Brain microvascular endothelial cell (primary cell): Measurements from ENCODE around the gene SH3TC2.
A peak's percentile ranks its signal among the peaks of the same experiment; 100 is the strongest.

Experiments used
- DNase-seq: peaks from one replicate; pipeline ENCODE4 v3.0.0-alpha.2; 2020
- H3K27ac ChIP-seq: fragments of 250-450 bp; sonication (Bioruptor Pico); 2 replicates; pipeline ENCODE4 v1.5.1; 2020; ENCODE audit warnings: mild to moderate bottlenecking, moderate library complexity
- H3K27me3 ChIP-seq: fragments of 250-450 bp; sonication (Bioruptor Pico); replicated peaks from 2 replicates; pipeline ENCODE4 v1.5.1; 2020; ENCODE audit warnings: mild to moderate bottlenecking
- H3K36me3 ChIP-seq: fragments of 250-450 bp; sonication (Bioruptor Pico); replicated peaks from 2 replicates; pipeline ENCODE4 v1.5.1; 2020; ENCODE audit warnings: mild to moderate bottlenecking
- H3K4me3 ChIP-seq: 2 replicates; pipeline ENCODE4 v1.5.1; 2011; ENCODE audit warnings: low read depth, mild to moderate bottlenecking, control low read depth, low read length, moderate library complexity
- CTCF ChIP-seq: IDR thresholded peaks from 2 replicates; pipeline ENCODE4 v1.5.1; 2011; ENCODE audit warnings: low read depth, mild to moderate bottlenecking, moderate library complexity, low read length, control low read depth, inconsistent platforms; ENCODE audit errors: missing control alignments
- in situ Hi-C: cut with HindIII; loops from 2 replicates; pipeline ENCODE4 v1.10.0; 2017; ENCODE audit warnings: low sequenced_read_pairs, low pct_ligation_motif_present

The SH3TC2 gene

GRCh38 chr5:148981353-148981752 is 81.5 kb downstream of the SH3TC2 start:
- DNase-seq: no peak
- no peak overlapping the region for H3K27ac ChIP-seq
- H3K4me3 ChIP-seq: no peak overlapping the region
- H3K27me3 ChIP-seq: no peaks in the 10 kb centered on the region
- TF ChIP-seq CTCF: no peak
- in situ Hi-C loops: no loop called here
- H3K36me3 ChIP-seq: no peaks in the 10 kb centered on the region

DNA sequence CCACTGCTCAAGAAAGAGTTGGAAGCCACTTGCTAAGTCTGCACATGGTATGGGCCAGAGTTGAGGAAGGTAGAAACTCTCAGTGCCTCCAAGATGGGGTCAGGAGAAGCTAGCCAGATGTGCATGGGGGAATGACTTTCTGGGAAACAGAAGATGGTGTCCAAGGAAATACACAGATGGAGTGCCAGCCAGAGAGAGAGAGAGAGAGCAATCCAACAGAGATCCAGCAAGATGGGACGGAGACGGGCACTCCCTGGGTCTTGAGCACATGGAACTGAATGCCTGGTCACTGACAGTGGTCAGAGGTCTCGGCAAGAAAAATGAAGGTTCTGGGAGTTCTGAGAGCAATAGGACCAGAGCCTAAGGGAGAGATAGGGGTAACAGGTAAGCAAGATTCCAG is 82.1 kb downstream of the SH3TC2 start:
- no peak for TF ChIP-seq CTCF
- no peak for DNase-seq
- Histone ChIP-seq H3K4me3 (no peak overlapping the region), H3K27me3 (no peaks in the 10 kb centered on the region), H3K27ac (no peak overlapping the region), H3K36me3 (no peaks in the 10 kb centered on the region)
- in situ Hi-C loops: no loop called here

DNA sequence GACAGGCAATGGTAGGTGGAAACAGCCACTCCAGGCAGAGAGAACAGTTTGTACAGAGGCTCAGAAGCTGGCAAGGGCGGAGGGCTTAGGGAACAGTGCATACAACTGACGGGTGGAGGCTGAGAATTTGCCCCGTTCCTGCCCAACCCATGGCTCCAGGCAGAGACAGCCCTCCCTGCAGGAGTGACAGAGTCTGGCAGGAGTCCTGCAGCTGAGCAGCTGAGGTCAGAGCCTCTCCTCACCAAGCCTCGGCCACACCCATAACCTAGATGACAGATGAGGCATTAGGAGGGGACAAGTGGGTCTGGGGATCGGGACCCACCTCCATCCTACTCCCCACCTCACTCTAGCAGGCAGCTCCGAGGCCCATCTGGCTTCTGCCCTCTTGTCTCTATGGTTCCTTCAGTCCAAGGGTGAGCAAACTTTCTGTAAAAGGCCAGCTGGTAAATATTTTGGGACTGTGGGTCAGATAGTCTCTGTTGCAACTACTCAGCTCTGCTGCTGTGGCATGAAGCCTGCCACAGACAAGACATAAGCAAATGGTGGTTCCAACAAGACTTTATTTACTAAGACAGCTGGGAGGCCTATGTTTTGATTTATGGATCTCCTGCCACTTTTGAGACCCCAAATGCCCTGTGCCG is 83.7 kb downstream of the SH3TC2 start:
- Histone ChIP-seq H3K27ac (no peak overlapping the region), H3K27me3 (no peaks in the 10 kb centered on the region), H3K4me3 (no peak overlapping the region), H3K36me3 (no peaks in the 10 kb centered on the region)
- no peak for DNase-seq
- in situ Hi-C loops: no loop called here
- no peak for TF ChIP-seq CTCF

GRCh38 chr5:148978370-148979082 is 84.3 kb downstream of the SH3TC2 start:
- in situ Hi-C loops: no loop called here
- Histone ChIP-seq H3K27ac (no peak overlapping the region), H3K4me3 (no peak overlapping the region), H3K36me3 (no peaks in the 10 kb centered on the region), H3K27me3 (no peaks in the 10 kb centered on the region)
- DNase-seq: no peak
- no peak for TF ChIP-seq CTCF

- peak; percentile 70 for DNase-seq
- Histone ChIP-seq H3K27ac (no peak overlapping the region), H3K27me3 (no peaks in the 10 kb centered on the region)
Observed at GRCh38 chr5:148976569-148977381, 86.1 kb downstream of the SH3TC2 start.

More at GRCh38 chr5:148976569-148977381, 86.1 kb downstream of the SH3TC2 start:
- Histone ChIP-seq H3K36me3 (no peaks in the 10 kb centered on the region), H3K4me3 (no peak overlapping the region)
- TF ChIP-seq CTCF: no peak
- in situ Hi-C loops: no loop called here
